Measurements from ENCODE around the gene USP28.

- TF ChIP-seq CTCF (IDR thresholded peaks at IDR 0.05; ENCODE audit: low read length), result peak; percentile 57
- TF ChIP-seq EZH2 (optimal IDR thresholded peaks at IDR 0.05; ENCODE audit: low read depth, low read length), result no peak
- TF ChIP-seq EZH2phosphoT487 (IDR thresholded peaks at IDR 0.05; ENCODE audit: low read length), result no peak
Measured at GRCh38 chr11:113806406-113806805, 69.0 kb downstream of the USP28 start.
